HUDEP-2 (cell line): Measurements from ENCODE around the gene HOXC13.

Experiments used
- DNase-seq, 76 experiments: peaks; one replicate each; lab custom pipeline; 2025; ENCODE audit not compliant: unreplicated experiment in 76 of 76; lab: John Stamatoyannopoulos, UW

Gene HOXC13

GRCh38 chr12:53953831-53954693, 15.4 kb downstream of the HOXC13 start:
- DNase-seq: no peak

GRCh38 chr12:53954694-53955035, 16.0 kb downstream of the HOXC13 start, which contains the start of gene HOXC12:
Gene HOXC12, plus strand, starts transcription at chr12:53954903. Its CDS starts 27 bp downstream, at chr12:53954930.
- DNase-seq: no peak

GRCh38 chr12:53955036-53955775, 16.6 kb downstream of the HOXC13 start:
- no peak for DNase-seq

GRCh38 chr12:53955776-53956250, 17.2 kb downstream of the HOXC13 start:
- no peak for DNase-seq

- DNase-seq: peak in 4 of 76 experiments; percentile 9 to 24 (median 14)
Measured at GRCh38 chr12:53956251-53956887, 17.7 kb downstream of the HOXC13 start.

- no peak for DNase-seq
Measured at GRCh38 chr12:53956914-53957536, 18.4 kb downstream of the HOXC13 start.

- DNase-seq: no peak
Measured at GRCh38 chr12:53958128-53958527, 19.5 kb downstream of the HOXC13 start.

- DNase-seq: no peak
Measured at GRCh38 chr12:53959314-53959713, 20.7 kb downstream of the HOXC13 start.

GRCh38 chr12:53960187-53961024, 21.8 kb downstream of the HOXC13 start:
- DNase-seq: no peak

- no peak for DNase-seq
Measured at GRCh38 chr12:53961025-53961761, 22.6 kb downstream of the HOXC13 start.

- DNase-seq: no peak
Measured at GRCh38 chr12:53963005-53963404, 24.4 kb downstream of the HOXC13 start.

- DNase-seq: no peak
Measured at GRCh38 chr12:53963434-53964314, 25.0 kb downstream of the HOXC13 start.

GRCh38 chr12:53964315-53964713, 25.7 kb downstream of the HOXC13 start:
- DNase-seq: no peak

GRCh38 chr12:53965281-53966084, 26.9 kb downstream of the HOXC13 start:
- DNase-seq: no peak

- no peak for DNase-seq
Measured at GRCh38 chr12:53966085-53966384, 27.4 kb downstream of the HOXC13 start.

GRCh38 chr12:53966385-53967133, 27.9 kb downstream of the HOXC13 start:
- no peak for DNase-seq

GRCh38 chr12:53967421-53967925, 28.8 kb downstream of the HOXC13 start:
- no peak for DNase-seq
